ENCODE data around the gene CDS2. TPM values are rescaled to one million over a fixed set of nuclear protein-coding genes. Genes with fewer than 3 reads are reported as not detected.

CDS2 gene
- total and polyA plus RNA-seq, 2 of the 13 experiments (the other 11 are each of a cell fraction or from before 2014, with no cell fraction given): 81.3 to 153 TPM

DNA sequence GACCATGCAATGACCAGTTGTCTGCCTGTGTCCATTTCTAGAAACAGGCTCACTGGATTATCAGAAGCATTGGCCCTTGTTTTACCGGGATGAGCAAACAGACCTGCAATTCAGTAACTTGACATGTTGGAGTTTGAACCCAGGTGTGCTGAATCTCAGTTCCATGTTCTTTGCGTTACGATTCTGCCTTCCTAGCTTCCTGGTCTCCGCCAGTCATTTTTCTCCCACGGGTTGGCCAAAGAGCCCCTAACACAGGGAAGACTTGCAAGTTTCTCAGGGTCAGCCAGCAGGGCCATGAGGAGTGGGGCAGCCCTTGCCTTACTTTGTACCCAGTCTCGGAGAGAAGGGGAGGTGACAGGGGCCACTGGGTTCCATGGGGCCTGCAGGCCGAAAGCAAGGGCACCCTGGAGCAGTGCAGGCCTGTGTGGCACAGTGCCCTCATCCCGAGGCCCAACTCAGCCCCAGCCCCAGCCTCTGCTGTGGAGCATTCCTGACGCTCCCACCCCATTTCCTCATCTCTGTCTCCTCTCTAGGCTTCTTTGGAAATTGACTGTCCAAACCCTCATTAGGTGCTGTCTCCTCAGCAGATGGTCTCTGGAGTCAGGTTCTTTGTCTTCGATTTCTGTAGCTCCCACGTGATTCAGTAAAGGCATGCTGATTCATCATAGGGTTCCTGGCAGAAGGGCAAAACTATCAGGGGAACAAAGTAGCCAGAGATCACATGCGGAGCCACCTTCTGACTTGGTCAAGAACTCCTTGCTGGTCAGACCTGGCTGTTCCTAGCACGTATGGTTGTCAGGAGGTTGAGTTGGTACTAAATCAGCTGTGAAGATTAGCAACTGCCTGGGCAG, 23.6 kb downstream of the CDS2 start (continued):
- TF ChIP-seq ZNF562 (CRISPR knock-in tag; IDR thresholded peaks at IDR 0.05; ENCODE audit: borderline replicate concordance) (no peak), ZNF549 (CRISPR knock-in tag; IDR thresholded peaks at IDR 0.05) (peak; percentile 93), PLRG1 (conservative IDR thresholded peaks at IDR 0.05) (no peak), THAP8 (CRISPR knock-in tag; IDR thresholded peaks at IDR 0.05; ENCODE audit: borderline replicate concordance) (no peak), ELF1 (CRISPR knock-in tag; IDR thresholded peaks at IDR 0.05) (peak; percentile 80), HOXA7 (CRISPR knock-in tag; IDR thresholded peaks at IDR 0.05) (no peak), ZNF558 (CRISPR knock-in tag; IDR thresholded peaks at IDR 0.05; ENCODE audit: borderline replicate concordance) (no peak), ZMYM2 (CRISPR knock-in tag; IDR thresholded peaks at IDR 0.05) (peak; percentile 59), ZNF687 (CRISPR knock-in tag; IDR thresholded peaks at IDR 0.05) (peak; percentile 100), ATF1 (CRISPR knock-in tag; IDR thresholded peaks at IDR 0.05) (no peak), ZNF331 (CRISPR knock-in tag; IDR thresholded peaks at IDR 0.05) (peak; percentile 66), ZSCAN31 (CRISPR knock-in tag; IDR thresholded peaks at IDR 0.05; ENCODE audit: low read depth) (no peak; the same call in 1 of the 2 replicates), SRY (CRISPR knock-in tag; IDR thresholded peaks at IDR 0.05) (no peak), SYNCRIP (IDR thresholded peaks at IDR 0.05; ENCODE audit: insufficient read depth, low read depth, low read length) (no peak), ZNF18 (CRISPR knock-in tag; IDR thresholded peaks at IDR 0.05; ENCODE audit: insufficient replicate concordance) (peak; percentile 74), TAF1 (CRISPR knock-in tag; IDR thresholded peaks at IDR 0.05) (no peak; the same call in 1 of the 2 replicates), ZNF574 (CRISPR knock-in tag; IDR thresholded peaks at IDR 0.05) (no peak), ZFYVE20 (CRISPR knock-in tag; IDR thresholded peaks at IDR 0.05; ENCODE audit: borderline replicate concordance, low read depth) (no peak), GTF2F1 (IDR thresholded peaks at IDR 0.05; ENCODE audit: low read length) (no peak)

Measured in HepG2 (cell line).